Measurements from ENCODE around the gene HPS3. TPM values are rescaled to one million over a fixed set of nuclear protein-coding genes. Genes with fewer than 3 reads are reported as not detected.
A peak's percentile ranks its signal among the peaks of the same experiment; 100 is the strongest.
"Not testable (repeated sequence)": the region's sequence is repeated elsewhere in the genome, so short reads cannot be mapped to it uniquely, and the experiment has no call there.

Gene HPS3
- total RNA-seq, 2 donors from 2014 or later = 14.5 to 16.3 TPM

GRCh38 chr3:149179220-149179619 is 49.8 kb downstream of the HPS3 start:
- no peak for DNase-seq (ENCODE audit: low spot score)
- intact Hi-C loops (cut with DNase I) = no loop called here

DNA sequence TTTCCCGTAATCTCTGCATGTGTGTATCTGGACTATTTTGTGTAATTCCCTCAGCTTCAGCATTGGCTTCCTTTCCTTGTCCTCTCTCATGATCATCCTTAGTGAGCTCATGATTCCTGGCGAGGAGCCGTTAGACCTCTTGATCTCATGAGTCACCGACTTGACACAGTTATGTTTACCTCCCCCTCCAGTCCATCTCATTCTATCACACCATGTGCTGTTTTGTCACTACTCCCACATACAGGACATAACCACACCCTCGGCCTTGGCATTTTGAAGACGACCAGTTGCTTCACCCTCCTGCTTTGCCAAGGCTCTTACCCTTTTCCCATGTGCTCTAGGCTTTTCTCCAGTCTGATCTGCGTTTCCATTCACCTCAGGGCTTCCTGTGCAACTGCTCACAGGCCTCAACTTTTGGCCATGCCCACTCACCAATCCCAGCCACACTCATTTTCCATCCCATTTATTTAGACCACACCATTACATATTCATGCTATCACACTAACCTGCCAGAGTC is 50.7 kb downstream of the HPS3 start:
- peak; percentile 95 for DNase-seq (ENCODE audit: low spot score)
- intact Hi-C loops (cut with DNase I) = no loop called here

DNA sequence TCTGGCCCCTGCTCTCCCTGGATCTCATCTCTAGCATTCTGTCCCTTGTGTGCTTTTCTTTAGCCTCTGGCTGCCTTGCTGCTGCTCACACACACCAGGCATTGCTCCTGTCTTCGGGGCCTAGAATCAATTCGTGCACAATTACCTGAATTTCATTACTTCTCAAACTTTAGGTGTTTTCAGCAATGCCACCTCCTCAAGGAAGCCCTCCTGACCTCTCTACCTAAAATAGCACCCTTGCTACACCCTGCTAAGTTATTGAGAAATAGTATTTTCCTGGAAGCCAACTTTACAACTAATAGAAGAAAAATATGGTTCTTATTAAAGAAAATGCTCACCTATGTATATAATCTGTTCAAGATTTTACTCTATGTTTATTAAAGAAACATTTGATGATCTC is 51.7 kb downstream of the HPS3 start:
- intact Hi-C loops (cut with DNase I) = no loop called here

GRCh38 chr3:149186219-149186618 is 56.8 kb downstream of the HPS3 start:
- no peak for DNase-seq (ENCODE audit: low spot score)
- intact Hi-C loops (cut with DNase I) = no loop called here

More for the DNA sequence above, 51.7 kb downstream of the HPS3 start:
- no peak for DNase-seq (ENCODE audit: low spot score)

GRCh38 chr3:149186721-149187120 is 57.3 kb downstream of the HPS3 start:
- intact Hi-C loops (cut with DNase I) = no loop called here

GRCh38 chr3:149188494-149188893 is 59.1 kb downstream of the HPS3 start:
- no peak for DNase-seq (ENCODE audit: low spot score)
- intact Hi-C loops (cut with DNase I) = no loop called here

More at GRCh38 chr3:149186721-149187120, 57.3 kb downstream of the HPS3 start:
- no peak for DNase-seq (ENCODE audit: low spot score)

DNA sequence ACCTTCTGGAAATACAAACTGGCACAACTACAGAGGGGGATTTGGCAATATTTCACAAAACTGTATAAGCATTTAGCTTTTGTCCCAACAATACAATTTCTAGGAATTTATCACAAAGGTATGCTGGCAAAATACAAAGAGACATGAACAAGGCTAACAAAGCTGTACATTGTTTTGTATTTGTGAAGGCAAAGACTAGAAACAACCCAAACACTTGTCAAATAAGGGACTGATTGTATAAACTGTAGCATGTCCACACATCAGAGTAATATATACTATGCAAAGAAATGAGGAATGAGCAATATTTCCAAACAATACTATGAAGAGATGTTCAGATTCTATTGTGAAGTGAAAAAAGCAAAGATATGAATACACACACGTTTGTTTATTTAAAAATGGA is 65.8 kb downstream of the HPS3 start:
- DNase-seq (ENCODE audit: low spot score) = no peak
- intact Hi-C loops (cut with DNase I) = no loop called here

DNA sequence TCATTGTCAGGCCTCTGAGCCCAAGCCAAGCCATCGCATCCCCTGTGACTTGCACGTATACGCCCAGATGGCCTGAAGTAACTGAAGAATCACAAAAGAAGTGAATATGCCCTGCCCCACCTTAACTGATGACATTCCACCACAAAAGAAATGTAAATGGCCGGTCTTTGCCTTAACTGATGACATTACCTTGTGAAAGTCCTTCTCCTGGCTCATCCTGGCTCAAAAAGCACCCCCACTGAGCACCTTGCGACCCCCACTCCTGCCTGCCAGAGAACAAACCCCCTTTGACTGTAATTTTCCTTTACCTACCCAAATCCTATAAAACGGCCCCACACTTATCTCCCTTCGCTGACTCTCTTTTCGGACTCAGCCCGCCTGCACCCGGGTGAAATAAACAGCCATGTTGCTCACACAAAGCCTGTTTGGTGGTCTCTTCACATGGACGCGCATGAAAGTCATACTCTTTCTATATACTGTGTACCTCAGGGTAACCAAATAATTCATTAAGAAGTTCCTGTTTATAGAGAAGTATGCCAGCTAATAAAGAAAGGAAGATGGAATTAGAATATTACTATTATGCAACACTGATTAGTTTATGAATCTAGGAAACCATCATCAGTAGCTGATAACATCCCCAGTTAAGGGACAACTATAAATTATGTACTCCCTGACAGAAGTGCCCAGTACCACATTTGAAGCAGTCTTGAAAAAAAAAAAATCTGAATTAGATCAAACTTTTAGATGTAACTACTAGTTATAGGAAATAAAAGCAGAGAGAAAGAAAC is 67.6 kb downstream of the HPS3 start:
- DNase-seq (ENCODE audit: low spot score); intact Hi-C loops (cut with DNase I): not testable (repeated sequence)

GRCh38 chr3:149197669-149198068 is 68.2 kb downstream of the HPS3 start:
- intact Hi-C loops (cut with DNase I) = no loop called here
- no peak for DNase-seq (ENCODE audit: low spot score)

DNA sequence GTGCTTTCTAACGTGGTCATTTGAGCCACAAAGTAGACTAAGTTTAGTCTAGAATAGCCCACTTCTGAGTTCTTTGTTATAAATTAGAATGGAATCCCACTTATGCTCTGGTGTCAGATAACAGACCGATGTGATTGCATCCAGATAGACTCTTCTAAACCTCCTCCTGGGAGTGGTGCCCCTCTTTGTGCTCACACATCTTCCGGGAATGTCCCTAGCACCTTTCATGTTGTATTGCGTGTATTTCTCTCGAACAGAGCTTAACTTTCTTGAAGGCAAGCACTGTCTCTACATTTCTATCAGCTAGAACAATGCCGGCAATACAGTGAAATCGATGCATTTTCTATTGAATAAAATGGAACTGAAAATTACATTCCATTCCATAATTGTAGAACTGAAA is 69.2 kb downstream of the HPS3 start:
- no peak for DNase-seq (ENCODE audit: low spot score)
- intact Hi-C loops (cut with DNase I) = no loop called here

DNA sequence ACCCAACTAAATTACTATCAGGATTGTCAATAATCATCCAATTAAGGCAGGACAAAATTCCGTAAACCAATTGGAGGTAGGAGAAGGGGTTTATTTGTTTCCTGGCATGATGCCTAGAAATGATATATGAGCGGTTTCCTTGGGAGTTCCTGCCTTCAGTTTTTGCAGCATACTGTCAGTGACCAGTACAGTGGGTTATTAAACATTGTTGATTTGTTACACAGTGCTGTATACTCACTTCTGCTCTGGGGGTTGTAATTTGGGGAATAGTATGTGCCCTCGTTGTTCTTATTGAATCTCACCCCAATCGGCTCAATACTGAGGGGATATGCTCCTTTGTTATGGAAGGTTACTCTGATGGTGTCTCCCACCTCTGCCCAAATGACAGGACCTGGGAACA is 70.0 kb downstream of the HPS3 start:
- no peak for DNase-seq (ENCODE audit: low spot score)
- intact Hi-C loops (cut with DNase I) = no loop called here

DNA sequence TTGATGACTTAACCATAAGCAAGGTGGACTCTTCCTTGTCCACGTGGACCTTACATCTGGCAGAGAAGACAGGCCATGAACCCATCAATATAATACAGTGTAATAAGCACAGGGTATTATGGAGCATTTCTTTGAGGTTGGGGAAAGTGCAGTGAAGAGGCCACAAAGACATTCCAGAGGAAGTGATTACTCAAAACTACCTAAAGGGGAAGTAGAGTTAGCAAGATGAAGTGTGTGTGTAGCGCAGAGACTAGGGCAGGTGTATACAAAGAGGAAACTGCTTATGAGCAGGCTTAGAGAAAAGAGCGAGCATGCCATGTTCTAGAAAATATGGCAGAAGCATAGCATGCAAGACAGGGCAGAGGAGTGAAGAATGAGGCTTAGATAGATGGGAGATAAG is 74.3 kb downstream of the HPS3 start:
- intact Hi-C loops (cut with DNase I) = no loop called here
- no peak for DNase-seq (ENCODE audit: low spot score)

- intact Hi-C loops (cut with DNase I) = no loop called here
- DNase-seq (ENCODE audit: low spot score) = no peak
Observed at GRCh38 chr3:149204390-149204991, 75.1 kb downstream of the HPS3 start.

DNA sequence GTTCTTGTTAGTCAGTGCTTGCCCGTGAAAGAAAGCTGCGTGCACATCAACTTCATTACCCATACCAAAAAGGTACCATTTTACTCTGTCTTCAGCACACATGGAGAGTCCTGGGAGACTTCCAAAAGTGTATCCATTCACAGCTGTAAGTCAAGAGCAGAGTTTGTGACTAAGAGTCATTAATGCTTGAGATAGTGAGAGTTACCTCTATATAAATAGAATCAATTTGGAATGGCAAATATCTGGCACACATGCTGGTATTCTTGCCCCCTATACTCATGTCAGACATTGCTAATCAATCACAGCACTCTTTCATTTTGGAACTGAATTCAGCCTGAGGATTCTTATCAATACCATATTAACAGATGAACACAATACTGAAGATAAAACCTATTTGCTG is 78.0 kb downstream of the HPS3 start:
- intact Hi-C loops (cut with DNase I) = no loop called here
- no peak for DNase-seq (ENCODE audit: low spot score)

- intact Hi-C loops (cut with DNase I) = no loop called here
- DNase-seq (ENCODE audit: low spot score) = no peak
Observed at GRCh38 chr3:149209431-149209830, 80.0 kb downstream of the HPS3 start.

DNA sequence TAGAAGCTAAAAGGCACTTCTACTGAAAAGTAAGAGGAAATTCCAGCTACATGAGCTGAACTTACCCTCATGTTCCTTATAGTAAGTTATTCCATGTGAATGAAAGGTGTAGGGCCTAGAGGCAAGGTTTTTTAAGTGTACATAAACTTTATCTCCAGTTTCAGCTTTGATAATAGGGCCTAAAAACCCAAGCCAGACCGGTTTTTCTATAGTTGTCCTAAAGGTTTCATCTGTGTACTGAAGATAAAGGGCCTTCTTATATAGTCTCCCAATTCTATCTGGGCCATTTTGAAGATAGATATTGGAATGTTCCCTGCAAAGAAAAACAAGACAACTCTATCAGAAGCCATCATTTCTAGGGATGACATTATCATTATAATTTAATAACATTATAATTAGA is 82.9 kb downstream of the HPS3 start:
- no peak for DNase-seq (ENCODE audit: low spot score)
- intact Hi-C loops (cut with DNase I) = no loop called here

DNA sequence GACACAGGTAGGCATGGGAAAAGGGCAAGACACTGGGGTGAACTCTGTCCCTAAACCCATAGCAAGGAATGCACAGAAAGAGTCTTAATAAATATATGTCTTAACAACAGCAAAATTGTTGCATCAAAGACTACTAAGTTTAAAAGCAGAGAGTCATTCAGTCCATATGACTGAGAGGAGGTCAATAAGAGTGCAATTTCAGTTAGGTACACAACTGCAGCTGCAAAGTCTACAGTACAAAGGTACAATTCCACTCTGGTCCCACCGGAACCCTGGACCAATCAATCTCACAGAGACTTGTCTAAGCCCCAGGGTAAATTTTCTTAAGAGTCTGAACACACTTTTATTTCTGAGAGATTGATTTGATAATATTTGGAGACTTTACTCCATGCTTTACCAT is 85.3 kb downstream of the HPS3 start:
- DNase-seq (ENCODE audit: low spot score) = no peak
- intact Hi-C loops (cut with DNase I) = no loop called here

- DNase-seq (ENCODE audit: low spot score) = no peak
- intact Hi-C loops (cut with DNase I) = no loop called here
Observed at GRCh38 chr3:149215515-149215914, 86.1 kb downstream of the HPS3 start.

GRCh38 chr3:149216193-149216869 is 86.9 kb downstream of the HPS3 start:
- DNase-seq (ENCODE audit: low spot score) = no peak
- intact Hi-C loops (cut with DNase I) = no loop called here

- DNase-seq (ENCODE audit: low spot score) = no peak
- intact Hi-C loops (cut with DNase I) = no loop called here
Observed at GRCh38 chr3:149217347-149217746, 87.9 kb downstream of the HPS3 start.
